ENCODE results near the gene COG3. TPM values are rescaled to one million over a fixed set of nuclear protein-coding genes. Genes with fewer than 3 reads are reported as not detected.

Gene COG3
- total and polyA plus RNA-seq, 2 donors (not counting 1 experiment from before 2014, with no cell fraction given) = 24.0 to 37.5 TPM

- Histone ChIP-seq H3K27me3 (ENCODE audit: control insufficient read depth, insufficient read depth, low read length) (no peaks in the 10 kb centered on the region), H3K4me1 (ENCODE audit: control insufficient read depth, extremely low read depth, insufficient read depth, low read length) (no peaks in the 10 kb centered on the region), H3K9ac (ENCODE audit: insufficient read depth, low read length) (no peak overlapping the region), H3K27ac (ENCODE audit: insufficient read depth, low read length) (no peak overlapping the region), H3K79me2 (ENCODE audit: control insufficient read depth, insufficient read depth, low read length) (no peaks in the 10 kb centered on the region), H4K20me1 (ENCODE audit: control insufficient read depth, extremely low read depth, insufficient read depth, low read length) (no peaks in the 10 kb centered on the region), H3K9me3 (ENCODE audit: control insufficient read depth, insufficient read depth, low read depth, low read length) (no peaks in the 10 kb centered on the region), H2AFZ (ENCODE audit: low read length) (no peak overlapping the region), H3K4me3 (replicated peaks in 1 of 4; ENCODE audit: control extremely low read depth in 1 of 4, insufficient read depth in 1 of 4, low read depth in 3 of 4, low read length in 4 of 4) (no peak overlapping the region), H3K4me2 (ENCODE audit: extremely low read depth, insufficient read depth, low read length) (no peak overlapping the region), H3K36me3 (ENCODE audit: control insufficient read depth, insufficient read depth, low read length) (no peaks in the 10 kb centered on the region)
- TF ChIP-seq EZH2 (IDR thresholded peaks at IDR 0.05; ENCODE audit: low read length, missing control alignments) (no peak), CTCF (conservative IDR thresholded peaks at IDR 0.05 in 1 of 2, IDR thresholded peaks at IDR 0.05 in 1 of 2; ENCODE audit: low read depth in 1 of 2, low read length in 2 of 2) (no peak)
- no peak for DNase-seq (ENCODE audit: low read depth in 2 of 2)
Observed at GRCh38 chr13:45436953-45437352, 27.8 kb upstream of the COG3 start.

GRCh38 chr13:45437947-45438346, 26.8 kb upstream of the COG3 start:
- no peak overlapping the region for H2AFZ ChIP-seq (ENCODE audit: low read length)
- no peaks in the 10 kb centered on the region for H4K20me1 ChIP-seq (ENCODE audit: control insufficient read depth, extremely low read depth, insufficient read depth, low read length)
- H3K4me3 ChIP-seq (replicated peaks in 1 of 4; ENCODE audit: control extremely low read depth in 1 of 4, insufficient read depth in 1 of 4, low read depth in 3 of 4, low read length in 4 of 4) = no peak overlapping the region
- no peak overlapping the region for H3K4me2 ChIP-seq (ENCODE audit: extremely low read depth, insufficient read depth, low read length)
- no peak for DNase-seq (ENCODE audit: low read depth in 2 of 2)
- H3K9ac ChIP-seq (ENCODE audit: insufficient read depth, low read length) = no peak overlapping the region
- no peak overlapping the region for H3K27ac ChIP-seq (ENCODE audit: insufficient read depth, low read length)
- H3K9me3 ChIP-seq (ENCODE audit: control insufficient read depth, insufficient read depth, low read depth, low read length) = no peaks in the 10 kb centered on the region
- no peaks in the 10 kb centered on the region for H3K4me1 ChIP-seq (ENCODE audit: control insufficient read depth, extremely low read depth, insufficient read depth, low read length)
- no peaks in the 10 kb centered on the region for H3K79me2 ChIP-seq (ENCODE audit: control insufficient read depth, insufficient read depth, low read length)
- H3K27me3 ChIP-seq (ENCODE audit: control insufficient read depth, insufficient read depth, low read length) = no peaks in the 10 kb centered on the region
- H3K36me3 ChIP-seq (ENCODE audit: control insufficient read depth, insufficient read depth, low read length) = no peaks in the 10 kb centered on the region
- TF ChIP-seq CTCF (conservative IDR thresholded peaks at IDR 0.05 in 1 of 2, IDR thresholded peaks at IDR 0.05 in 1 of 2; ENCODE audit: low read depth in 1 of 2, low read length in 2 of 2) = no peak

- no peak overlapping the region for H3K9ac ChIP-seq (ENCODE audit: insufficient read depth, low read length)
- no peaks in the 10 kb centered on the region for H3K36me3 ChIP-seq (ENCODE audit: control insufficient read depth, insufficient read depth, low read length)
- H3K27me3 ChIP-seq (ENCODE audit: control insufficient read depth, insufficient read depth, low read length) = no peaks in the 10 kb centered on the region
- no peak overlapping the region for H3K4me2 ChIP-seq (ENCODE audit: extremely low read depth, insufficient read depth, low read length)
- no peak overlapping the region for H2AFZ ChIP-seq (ENCODE audit: low read length)
- no peaks in the 10 kb centered on the region for H3K9me3 ChIP-seq (ENCODE audit: control insufficient read depth, insufficient read depth, low read depth, low read length)
- no peaks in the 10 kb centered on the region for H4K20me1 ChIP-seq (ENCODE audit: control insufficient read depth, extremely low read depth, insufficient read depth, low read length)
- TF ChIP-seq EZH2 (IDR thresholded peaks at IDR 0.05; ENCODE audit: low read length, missing control alignments) = no peak
- TF ChIP-seq CTCF (conservative IDR thresholded peaks at IDR 0.05 in 1 of 2, IDR thresholded peaks at IDR 0.05 in 1 of 2; ENCODE audit: low read depth in 1 of 2, low read length in 2 of 2) = no peak
- H3K4me1 ChIP-seq (ENCODE audit: control insufficient read depth, extremely low read depth, insufficient read depth, low read length) = no peaks in the 10 kb centered on the region
- no peak overlapping the region for H3K4me3 ChIP-seq (replicated peaks in 1 of 4; ENCODE audit: control extremely low read depth in 1 of 4, insufficient read depth in 1 of 4, low read depth in 3 of 4, low read length in 4 of 4)
- H3K27ac ChIP-seq (ENCODE audit: insufficient read depth, low read length) = no peak overlapping the region
- H3K79me2 ChIP-seq (ENCODE audit: control insufficient read depth, insufficient read depth, low read length) = no peaks in the 10 kb centered on the region
- DNase-seq (ENCODE audit: low read depth in 2 of 2) = no peak
Observed at GRCh38 chr13:45439008-45439407, 25.7 kb upstream of the COG3 start.

Data from fibroblast of lung (primary cell).